ENCODE results near the gene CFAP157. TPM values are rescaled to one million over a fixed set of nuclear protein-coding genes. Genes with fewer than 3 reads are reported as not detected.

Gene CFAP157
- total and polyA plus RNA-seq, 9 donors, result 0.22 to 99.0 (median 3.5) TPM

DNA sequence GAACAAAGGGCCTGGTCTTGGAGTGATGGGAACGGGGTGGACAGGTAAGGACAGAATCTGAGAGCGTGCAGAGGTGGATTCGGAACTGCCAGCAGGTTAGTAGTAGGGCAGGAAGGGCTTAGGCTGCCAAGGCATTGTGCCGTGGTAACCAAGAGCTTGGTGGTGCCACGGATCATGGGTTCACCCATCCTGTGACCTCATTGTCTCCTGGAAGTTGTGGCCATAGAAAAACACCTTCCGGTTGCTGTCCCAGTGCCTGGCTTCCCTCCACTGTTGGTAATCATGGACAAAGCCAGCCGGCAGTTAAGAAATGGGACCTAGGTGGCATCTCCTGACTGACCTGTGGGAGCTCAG is 42.5 kb upstream of the CFAP157 start:
- Histone ChIP-seq H3K9me3 (no peaks in the 10 kb centered on the region), H3K27me3 (no peaks in the 10 kb centered on the region), H3K27ac (no peak overlapping the region), H3K4me1 (ENCODE audit: insufficient read depth) (no peaks in the 10 kb centered on the region), H3K36me3 (no peaks in the 10 kb centered on the region), H3K4me3 (no peak overlapping the region)
- TF ChIP-seq, protein P1, sequence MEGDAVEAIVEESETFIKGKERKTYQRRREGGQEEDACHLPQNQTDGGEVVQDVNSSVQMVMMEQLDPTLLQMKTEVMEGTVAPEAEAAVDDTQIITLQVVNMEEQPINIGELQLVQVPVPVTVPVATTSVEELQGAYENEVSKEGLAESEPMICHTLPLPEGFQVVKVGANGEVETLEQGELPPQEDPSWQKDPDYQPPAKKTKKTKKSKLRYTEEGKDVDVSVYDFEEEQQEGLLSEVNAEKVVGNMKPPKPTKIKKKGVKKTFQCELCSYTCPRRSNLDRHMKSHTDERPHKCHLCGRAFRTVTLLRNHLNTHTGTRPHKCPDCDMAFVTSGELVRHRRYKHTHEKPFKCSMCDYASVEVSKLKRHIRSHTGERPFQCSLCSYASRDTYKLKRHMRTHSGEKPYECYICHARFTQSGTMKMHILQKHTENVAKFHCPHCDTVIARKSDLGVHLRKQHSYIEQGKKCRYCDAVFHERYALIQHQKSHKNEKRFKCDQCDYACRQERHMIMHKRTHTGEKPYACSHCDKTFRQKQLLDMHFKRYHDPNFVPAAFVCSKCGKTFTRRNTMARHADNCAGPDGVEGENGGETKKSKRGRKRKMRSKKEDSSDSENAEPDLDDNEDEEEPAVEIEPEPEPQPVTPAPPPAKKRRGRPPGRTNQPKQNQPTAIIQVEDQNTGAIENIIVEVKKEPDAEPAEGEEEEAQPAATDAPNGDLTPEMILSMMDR (IDR thresholded peaks at IDR 0.05), result no peak
- TF ChIP-seq POLR2A (IDR thresholded peaks at IDR 0.05), result no peak
- TF ChIP-seq EP300 (IDR thresholded peaks at IDR 0.05), result no peak
- intact Hi-C loops (cut with DNase I), result no loop called here
- no peak for DNase-seq
- WGBS, 3 donors, result 84 to 91% (median 90%) methylated on average over 7 of the region's 7 CpGs

DNA sequence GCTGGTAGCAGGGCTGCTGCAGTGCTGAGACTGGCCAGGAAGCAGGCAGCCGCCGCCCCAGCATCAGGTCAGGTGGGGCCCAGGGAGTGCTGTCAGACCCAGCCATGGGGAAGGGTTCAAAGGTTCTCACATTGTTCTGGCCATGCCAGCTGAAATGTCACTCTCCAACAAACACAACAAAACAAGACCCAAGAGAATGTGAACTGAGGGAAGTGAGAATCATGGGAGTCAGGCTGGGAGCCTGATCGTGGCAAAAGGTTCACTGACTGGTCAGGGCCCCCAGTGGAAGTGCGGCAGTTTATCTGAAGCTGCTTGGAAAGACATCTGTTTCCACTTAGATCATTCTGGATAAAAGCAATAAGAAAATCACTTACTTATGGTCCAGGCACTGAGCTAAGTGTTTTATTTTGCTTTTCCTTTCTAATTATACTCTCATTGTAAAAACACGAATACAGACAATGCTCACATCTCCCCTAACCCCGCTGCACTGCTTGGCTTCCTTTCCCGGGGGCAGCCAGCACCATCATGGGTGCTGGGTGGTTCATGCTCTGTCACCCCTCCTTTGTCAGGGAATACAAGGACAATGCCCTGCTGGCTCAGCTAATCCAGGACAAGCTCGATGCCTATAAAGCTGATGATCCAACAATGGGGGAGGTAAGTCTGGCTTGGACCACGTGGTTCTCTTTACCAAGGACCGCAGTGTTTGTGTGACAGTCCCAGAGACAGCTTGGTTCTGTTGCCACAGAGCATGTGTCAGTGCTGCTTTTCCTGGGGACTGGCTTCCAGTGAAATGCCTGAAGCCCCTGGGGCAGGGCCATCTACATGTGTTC is 41.9 kb upstream of the CFAP157 start:
- H3K36me3 ChIP-seq, result no peaks in the 10 kb centered on the region
- H3K27ac ChIP-seq, result no peak overlapping the region
- no peaks in the 10 kb centered on the region for H3K9me3 ChIP-seq
- intact Hi-C loops (cut with DNase I), result no loop called here
- WGBS, 3 donors, result 62 to 70% (median 63%) methylated on average over 10 of the region's 10 CpGs
- no peak overlapping the region for H3K4me3 ChIP-seq
- TF ChIP-seq, protein P1 (IDR thresholded peaks at IDR 0.05), result no peak
- no peak for TF ChIP-seq EP300 (IDR thresholded peaks at IDR 0.05)
- no peak for TF ChIP-seq POLR2A (IDR thresholded peaks at IDR 0.05)
- H3K4me1 ChIP-seq (ENCODE audit: insufficient read depth), result no peaks in the 10 kb centered on the region
- H3K27me3 ChIP-seq, result no peaks in the 10 kb centered on the region
- DNase-seq, result no peak

DNA sequence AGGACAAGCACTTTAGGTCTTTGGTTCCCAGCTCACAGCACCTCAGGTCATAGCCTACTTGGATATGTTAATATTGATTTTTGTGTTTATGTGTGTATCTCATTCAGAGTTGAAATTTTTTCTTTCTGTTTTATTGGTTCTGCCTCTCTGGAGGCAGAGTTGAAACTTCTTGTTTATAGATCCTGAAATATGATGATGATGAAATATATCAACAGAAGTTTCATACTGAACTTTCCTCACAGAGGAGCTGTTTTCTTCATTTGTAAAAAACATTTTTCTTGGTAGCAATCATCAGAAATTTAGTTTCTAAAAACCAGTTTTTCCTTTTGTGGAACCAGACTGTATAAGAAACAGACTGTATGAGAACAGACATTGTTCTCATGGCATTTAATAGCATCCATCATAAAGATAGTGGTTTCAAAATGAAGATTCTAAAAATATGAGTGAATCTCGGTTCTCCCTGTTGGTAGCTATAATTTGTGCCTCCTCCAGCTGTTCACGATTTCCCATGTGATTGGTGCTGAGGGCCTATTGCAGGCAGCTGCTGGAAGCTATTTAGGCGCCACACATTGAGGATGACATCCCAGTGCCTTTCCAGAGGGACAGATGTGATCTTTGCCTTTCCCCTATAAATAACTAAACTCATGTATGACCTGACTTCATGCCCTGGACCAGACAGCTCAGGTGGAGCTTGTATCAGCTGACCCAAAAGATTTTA is 39.5 kb upstream of the CFAP157 start:
- intact Hi-C loops (cut with DNase I), result no loop called here
- Histone ChIP-seq H3K27ac (no peak overlapping the region), H3K9me3 (no peaks in the 10 kb centered on the region), H3K4me1 (ENCODE audit: insufficient read depth) (no peaks in the 10 kb centered on the region), H3K4me3 (no peak overlapping the region), H3K27me3 (no peaks in the 10 kb centered on the region), H3K36me3 (no peaks in the 10 kb centered on the region)
- 44 to 59% (median 58%) methylated on average over 3 of the region's 3 CpGs for WGBS, 3 donors
- DNase-seq, result no peak
- TF ChIP-seq, protein P1 (IDR thresholded peaks at IDR 0.05), result no peak
- TF ChIP-seq POLR2A (IDR thresholded peaks at IDR 0.05) (no peak), EP300 (IDR thresholded peaks at IDR 0.05) (no peak)

DNA sequence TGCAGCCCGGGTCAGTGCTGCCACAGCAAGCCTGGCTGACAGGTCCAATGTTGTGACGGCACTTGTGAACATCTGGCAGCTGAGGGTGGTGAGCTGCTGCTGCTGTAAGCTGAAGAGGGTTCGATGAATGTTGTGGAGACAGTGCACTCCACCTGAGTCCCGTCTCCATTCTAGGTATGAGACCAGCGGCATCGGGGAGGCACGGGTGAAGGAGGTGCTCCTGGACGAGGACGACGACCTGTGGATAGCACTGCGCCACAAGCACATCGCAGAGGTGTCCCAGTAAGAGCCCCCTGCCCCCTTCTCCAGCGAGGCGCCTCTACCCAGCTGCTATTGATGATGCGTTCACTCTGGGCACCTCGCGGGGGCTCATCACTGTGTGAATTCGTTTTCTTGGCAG is 38.9 kb upstream of the CFAP157 start:
- H3K36me3 ChIP-seq, result no peaks in the 10 kb centered on the region
- no peaks in the 10 kb centered on the region for H3K9me3 ChIP-seq
- no peaks in the 10 kb centered on the region for H3K4me1 ChIP-seq (ENCODE audit: insufficient read depth)
- H3K27ac ChIP-seq, result no peak overlapping the region
- intact Hi-C loops (cut with DNase I), result no loop called here
- TF ChIP-seq, protein P1 (IDR thresholded peaks at IDR 0.05), result no peak
- TF ChIP-seq POLR2A (IDR thresholded peaks at IDR 0.05) (no peak), EP300 (IDR thresholded peaks at IDR 0.05) (no peak)
- no peaks in the 10 kb centered on the region for H3K27me3 ChIP-seq
- no peak for DNase-seq
- 88 to 91% (median 89%) methylated on average over 18 of the region's 18 CpGs for WGBS, 3 donors
- no peak overlapping the region for H3K4me3 ChIP-seq
